Measurements from ENCODE around the gene TMEM63C.
A peak's percentile ranks its signal among the peaks of the same experiment; 100 is the strongest.

Gene TMEM63C

DNA sequence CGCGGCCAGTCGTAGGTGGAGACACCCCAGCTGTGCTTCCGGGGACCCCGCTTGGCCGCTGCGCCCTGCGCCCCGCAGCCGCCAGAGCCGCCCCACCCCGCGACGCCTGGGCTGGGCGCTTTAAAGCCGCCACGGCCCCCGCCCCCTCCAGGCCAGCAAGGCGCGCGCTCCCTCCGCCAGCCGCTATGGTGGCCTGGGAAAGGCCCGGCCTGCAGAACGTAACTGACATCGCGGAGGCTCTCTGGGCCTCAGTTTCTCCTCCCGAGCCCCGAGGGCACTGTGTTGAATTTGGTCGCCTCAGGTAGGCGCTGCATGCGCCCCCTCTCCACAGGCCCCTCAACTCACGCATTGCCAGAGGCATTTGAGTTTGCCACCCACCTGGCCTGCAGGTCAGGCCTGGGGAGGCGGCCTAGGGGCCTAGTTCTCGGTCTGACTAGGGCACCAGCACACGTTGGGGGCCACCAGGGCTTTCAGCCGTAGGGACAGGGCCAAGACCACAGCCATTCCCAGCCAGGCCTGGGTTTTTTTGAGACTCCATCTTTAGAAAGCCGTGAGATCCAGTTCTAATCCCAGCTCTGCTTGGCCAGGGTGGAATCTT, 89.6 kb downstream of the TMEM63C start, which contains the start of gene NGB:
Gene NGB (minus strand): TSS at position 94 of the 598 bp plus-strand sequence. CDS start 269 bp downstream, outside the sequence.
- Histone ChIP-seq H3K9me3 (ENCODE audit: control extremely low read depth in 1 of 5, control insufficient read depth in 4 of 5, insufficient read depth in 2 of 5, low read depth in 1 of 5, low read length in 4 of 5) (peaks cover 0 to 7% (median 3%) of the 10 kb centered on the region in 5 experiments), H3K27ac (ENCODE audit: insufficient read depth in 1 of 2, low read depth in 1 of 2, low read length in 2 of 2, poor library complexity in 1 of 2, severe bottlenecking in 2 of 2) (no peak within 1 kb of the TSS), H3K4me1 (ENCODE audit: control extremely low read depth in 1 of 4, control insufficient read depth in 4 of 4, insufficient read depth in 4 of 4, low read length in 3 of 4) (peaks cover 0 to 23% (median 16%) of the 10 kb centered on the region in 4 experiments), H3K36me3 (ENCODE audit: control insufficient read depth in 4 of 4, insufficient read depth in 4 of 4, low read length in 3 of 4) (no peaks in the 10 kb centered on the region), H3K27me3 (replicated peaks in 2 of 5; ENCODE audit: control insufficient read depth in 4 of 5, insufficient read depth in 5 of 5, low read length in 4 of 5) (peaks cover 0 to 56% (median 19%) of the 10 kb centered on the region in 5 experiments), H3K4me3 (ENCODE audit: control insufficient read depth in 1 of 7, extremely low read depth in 1 of 7, insufficient read depth in 4 of 7, low read depth in 2 of 7, low read length in 6 of 7) (peak within 1 kb of the TSS in 4 of 7 experiments; percentile 20 to 46 (median 38))
- CTCF ChIA-PET, result interaction anchor here (0.8 kb wide), 1 partner anchor 30 kb away, joined by 3 read pairs; no protein-coding TSS in a partner anchor
- WGBS (ENCODE audit: insufficient coverage), result 18% methylated on average over 37 of the region's 38 CpGs
- POLR2A ChIA-PET, result no interaction called here
- peak in 2 of 3 donors; percentile 6 to 8 for DNase-seq

DNA sequence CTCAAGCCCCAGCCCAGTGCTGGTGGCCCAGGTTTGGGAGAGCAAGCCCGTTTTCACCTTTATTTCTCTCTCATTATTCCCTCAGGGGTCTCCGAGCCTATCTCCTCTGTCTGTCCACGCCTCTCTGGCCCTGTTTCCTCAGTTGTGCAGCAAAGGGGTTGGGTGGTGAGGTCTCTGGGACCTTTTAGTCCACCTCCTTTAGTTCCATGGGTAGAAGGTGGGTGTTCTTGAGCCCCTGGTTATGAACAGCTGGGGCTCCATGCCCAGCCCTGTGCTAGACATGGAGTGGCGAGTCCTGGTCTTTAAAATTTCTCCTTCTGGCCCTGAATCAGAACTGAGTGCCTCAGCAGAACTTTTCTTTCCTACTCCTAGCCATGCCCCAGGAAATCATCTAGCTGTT, 90.7 kb downstream of the TMEM63C start:
- Histone ChIP-seq H3K27ac (ENCODE audit: insufficient read depth in 1 of 2, low read depth in 1 of 2, low read length in 2 of 2, poor library complexity in 1 of 2, severe bottlenecking in 2 of 2) (no peak overlapping the region), H3K4me3 (ENCODE audit: control insufficient read depth in 1 of 7, extremely low read depth in 1 of 7, insufficient read depth in 4 of 7, low read depth in 2 of 7, low read length in 6 of 7) (no peak overlapping the region), H3K36me3 (ENCODE audit: control insufficient read depth in 4 of 4, insufficient read depth in 4 of 4, low read length in 3 of 4) (peaks cover 0 to 3% (median 0%) of the 10 kb centered on the region in 4 experiments), H3K9me3 (ENCODE audit: control extremely low read depth in 1 of 5, control insufficient read depth in 4 of 5, insufficient read depth in 2 of 5, low read depth in 1 of 5, low read length in 4 of 5) (peaks cover 0 to 7% (median 3%) of the 10 kb centered on the region in 5 experiments), H3K4me1 (ENCODE audit: control extremely low read depth in 1 of 4, control insufficient read depth in 4 of 4, insufficient read depth in 4 of 4, low read length in 3 of 4) (peaks cover 0 to 23% (median 16%) of the 10 kb centered on the region in 4 experiments), H3K27me3 (replicated peaks in 2 of 5; ENCODE audit: control insufficient read depth in 4 of 5, insufficient read depth in 5 of 5, low read length in 4 of 5) (peaks cover 0 to 56% (median 19%) of the 10 kb centered on the region in 5 experiments)
- WGBS (ENCODE audit: insufficient coverage), result 100% methylated on average over 1 of the region's 4 CpGs
- CTCF ChIA-PET, result interaction anchor here (0.9 kb wide), 1 partner anchor 25 kb away, joined by 4 read pairs; no protein-coding TSS in a partner anchor
- POLR2A ChIA-PET, result no interaction called here
- no peak for DNase-seq

DNA sequence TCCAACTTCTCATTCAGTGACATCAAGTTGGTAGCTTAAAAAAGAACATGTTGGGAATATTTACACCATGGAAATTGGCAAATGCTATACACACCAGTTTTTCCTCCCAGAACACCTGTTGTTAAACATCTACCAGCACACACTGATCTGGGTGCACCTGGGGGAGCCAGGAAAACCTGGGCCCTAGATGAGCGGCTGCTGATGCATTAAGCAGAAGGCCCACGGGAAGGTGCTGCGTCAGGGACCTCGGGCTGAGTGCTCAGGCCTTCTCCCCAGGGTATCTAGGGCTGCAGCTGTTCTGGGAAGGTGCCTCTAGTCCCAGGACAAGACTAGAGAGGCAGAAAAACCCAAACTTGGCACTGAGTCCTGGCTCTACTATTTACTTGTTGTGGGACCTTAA, 92.2 kb downstream of the TMEM63C start:
- 83% methylated on average over 4 of the region's 4 CpGs for WGBS (ENCODE audit: insufficient coverage)
- Histone ChIP-seq H3K27me3 (replicated peaks in 2 of 5; ENCODE audit: control insufficient read depth in 4 of 5, insufficient read depth in 5 of 5, low read length in 4 of 5) (peaks cover 0 to 44% (median 13%) of the 10 kb centered on the region in 5 experiments), H3K4me3 (ENCODE audit: control insufficient read depth in 1 of 7, extremely low read depth in 1 of 7, insufficient read depth in 4 of 7, low read depth in 2 of 7, low read length in 6 of 7) (no peak overlapping the region), H3K36me3 (ENCODE audit: control insufficient read depth in 4 of 4, insufficient read depth in 4 of 4, low read length in 3 of 4) (peaks cover 0 to 8% (median 3%) of the 10 kb centered on the region in 4 experiments), H3K9me3 (ENCODE audit: control extremely low read depth in 1 of 5, control insufficient read depth in 4 of 5, insufficient read depth in 2 of 5, low read depth in 1 of 5, low read length in 4 of 5) (no peaks in the 10 kb centered on the region), H3K27ac (ENCODE audit: insufficient read depth in 1 of 2, low read depth in 1 of 2, low read length in 2 of 2, poor library complexity in 1 of 2, severe bottlenecking in 2 of 2) (no peak overlapping the region), H3K4me1 (ENCODE audit: control extremely low read depth in 1 of 4, control insufficient read depth in 4 of 4, insufficient read depth in 4 of 4, low read length in 3 of 4) (peaks cover 0 to 23% (median 16%) of the 10 kb centered on the region in 4 experiments)
- ChIA-PET CTCF (interaction anchor here (0.6 to 2.9 kb wide), 3 partner anchors 8 to 116 kb away, joined by 3 to 8 read pairs (median 3); no protein-coding TSS in a partner anchor), POLR2A (interaction anchor here (0.5 kb wide), 1 partner anchor 418 kb away, joined by 4 read pairs; no protein-coding TSS in a partner anchor)
- no peak for DNase-seq

DNA sequence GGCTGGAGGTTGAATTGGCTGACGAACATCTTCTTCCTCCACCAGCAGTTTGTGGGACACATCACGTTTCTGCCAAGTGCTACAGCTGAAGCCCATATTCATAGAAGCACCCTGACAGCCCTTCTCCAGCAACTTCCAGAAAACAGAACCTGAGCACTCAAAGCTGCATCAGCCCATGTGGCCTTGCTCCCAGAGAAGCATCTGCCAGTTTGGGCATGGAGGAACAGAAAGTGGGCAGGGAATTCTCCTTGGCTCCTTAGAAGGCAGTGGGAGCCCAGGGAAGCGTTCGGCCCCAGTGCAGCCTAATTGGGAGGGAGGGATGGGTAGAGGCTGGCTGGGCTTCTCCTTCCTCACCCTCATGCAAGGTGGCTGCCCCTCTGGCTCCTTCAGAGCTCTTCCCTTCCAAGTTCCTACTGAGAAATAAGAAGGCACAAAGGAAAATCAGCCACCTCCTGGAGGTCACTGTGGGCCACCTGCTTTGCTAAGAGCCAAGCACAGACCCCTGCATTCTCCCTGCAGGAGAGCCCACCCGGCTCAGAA, 93.5 kb downstream of the TMEM63C start:
- no peak for DNase-seq
- peaks cover 0 to 13% (median 8%) of the 10 kb centered on the region in 4 experiments for H3K36me3 ChIP-seq (ENCODE audit: control insufficient read depth in 4 of 4, insufficient read depth in 4 of 4, low read length in 3 of 4)
- peaks cover 0 to 14% (median 12%) of the 10 kb centered on the region in 4 experiments for H3K4me1 ChIP-seq (ENCODE audit: control extremely low read depth in 1 of 4, control insufficient read depth in 4 of 4, insufficient read depth in 4 of 4, low read length in 3 of 4)
- 83% methylated on average over 2 of the region's 5 CpGs for WGBS (ENCODE audit: insufficient coverage)
- H3K27me3 ChIP-seq (replicated peaks in 2 of 5; ENCODE audit: control insufficient read depth in 4 of 5, insufficient read depth in 5 of 5, low read length in 4 of 5), result peaks cover 0 to 32% (median 8%) of the 10 kb centered on the region in 5 experiments
- H3K4me3 ChIP-seq (ENCODE audit: control insufficient read depth in 1 of 7, extremely low read depth in 1 of 7, insufficient read depth in 4 of 7, low read depth in 2 of 7, low read length in 6 of 7), result no peak overlapping the region
- no peaks in the 10 kb centered on the region for H3K9me3 ChIP-seq (ENCODE audit: control extremely low read depth in 1 of 5, control insufficient read depth in 4 of 5, insufficient read depth in 2 of 5, low read depth in 1 of 5, low read length in 4 of 5)
- ChIA-PET CTCF (interaction anchor here (0.9 to 2.9 kb wide), 2 partner anchors 9 to 41 kb away, joined by 3 to 8 read pairs; no protein-coding TSS in a partner anchor), POLR2A (no interaction called here)
- no peak overlapping the region for H3K27ac ChIP-seq (ENCODE audit: insufficient read depth in 1 of 2, low read depth in 1 of 2, low read length in 2 of 2, poor library complexity in 1 of 2, severe bottlenecking in 2 of 2)

DNA sequence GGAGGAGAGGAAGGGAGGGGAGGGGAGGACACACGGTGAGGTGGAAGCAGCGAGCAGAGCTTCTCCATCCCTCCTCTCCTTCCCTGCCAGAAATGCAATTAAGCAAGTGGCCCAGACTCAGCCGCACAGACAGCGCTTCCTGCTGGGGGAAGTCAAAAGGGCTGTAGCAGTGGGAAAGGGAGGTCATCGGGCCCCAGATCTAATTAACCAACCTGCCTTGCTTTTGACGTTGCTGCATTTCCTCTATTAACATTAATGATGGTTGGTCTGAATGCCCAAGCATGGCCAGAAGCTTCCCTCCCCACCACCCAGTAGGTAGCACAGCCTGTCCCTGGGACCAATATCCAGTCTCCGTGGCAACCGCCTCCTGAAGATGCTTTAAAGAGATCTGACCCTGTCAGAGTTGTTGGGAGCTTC, 94.0 kb downstream of the TMEM63C start:
- Histone ChIP-seq H3K4me1 (ENCODE audit: control extremely low read depth in 1 of 4, control insufficient read depth in 4 of 4, insufficient read depth in 4 of 4, low read length in 3 of 4) (peaks cover 0 to 9% (median 8%) of the 10 kb centered on the region in 4 experiments), H3K9me3 (ENCODE audit: control extremely low read depth in 1 of 5, control insufficient read depth in 4 of 5, insufficient read depth in 2 of 5, low read depth in 1 of 5, low read length in 4 of 5) (no peaks in the 10 kb centered on the region), H3K4me3 (ENCODE audit: control insufficient read depth in 1 of 7, extremely low read depth in 1 of 7, insufficient read depth in 4 of 7, low read depth in 2 of 7, low read length in 6 of 7) (no peak overlapping the region), H3K36me3 (ENCODE audit: control insufficient read depth in 4 of 4, insufficient read depth in 4 of 4, low read length in 3 of 4) (peaks cover 0 to 16% (median 9%) of the 10 kb centered on the region in 4 experiments), H3K27ac (ENCODE audit: insufficient read depth in 1 of 2, low read depth in 1 of 2, low read length in 2 of 2, poor library complexity in 1 of 2, severe bottlenecking in 2 of 2) (no peak overlapping the region), H3K27me3 (replicated peaks in 2 of 5; ENCODE audit: control insufficient read depth in 4 of 5, insufficient read depth in 5 of 5, low read length in 4 of 5) (peaks cover 0 to 27% (median 8%) of the 10 kb centered on the region in 5 experiments)
- POLR2A ChIA-PET, result no interaction called here
- no peak for DNase-seq
- CTCF ChIA-PET, result interaction anchor here (0.9 to 2.9 kb wide), 2 partner anchors 9 to 40 kb away, joined by 3 to 8 read pairs; no protein-coding TSS in a partner anchor
- 93% methylated on average over 2 of the region's 8 CpGs for WGBS (ENCODE audit: insufficient coverage)

DNA sequence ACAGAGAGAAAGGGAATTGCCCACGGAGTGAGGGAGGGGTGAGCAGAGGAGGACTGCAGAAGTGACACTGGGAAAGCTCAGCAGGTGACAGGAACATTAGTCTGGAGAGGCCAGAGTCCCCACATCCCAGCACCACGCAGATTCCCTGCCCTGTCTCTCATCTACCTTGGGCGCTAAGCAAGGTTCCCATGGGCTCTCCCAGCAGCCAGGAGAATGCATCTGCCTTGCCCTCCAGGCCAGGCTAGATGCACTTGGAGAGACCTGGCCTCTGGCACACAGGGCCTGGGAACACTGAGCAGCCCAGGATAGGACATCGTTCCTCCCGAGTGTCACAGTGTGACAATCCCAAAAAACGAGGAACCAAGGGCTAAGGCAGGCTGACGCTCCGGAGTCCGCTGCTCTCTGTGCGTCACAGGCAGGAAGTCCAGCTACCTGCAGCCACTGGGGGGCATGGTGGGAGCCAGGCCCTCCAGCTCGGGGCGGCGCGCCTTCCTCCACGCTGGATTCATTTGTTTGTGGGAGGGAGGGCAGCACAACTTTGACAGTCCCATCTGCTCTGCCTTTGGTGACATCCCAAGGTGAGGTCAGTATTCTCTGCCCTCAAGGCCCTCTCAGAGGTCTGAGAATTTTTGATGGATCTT, 94.8 kb downstream of the TMEM63C start:
- H3K4me1 ChIP-seq (ENCODE audit: control extremely low read depth in 1 of 4, control insufficient read depth in 4 of 4, insufficient read depth in 4 of 4, low read length in 3 of 4), result peaks cover 0 to under 1% (median under 1%) of the 10 kb centered on the region in 4 experiments
- H3K27ac ChIP-seq (ENCODE audit: insufficient read depth in 1 of 2, low read depth in 1 of 2, low read length in 2 of 2, poor library complexity in 1 of 2, severe bottlenecking in 2 of 2), result no peak overlapping the region
- peaks cover 0 to 19% (median 5%) of the 10 kb centered on the region in 5 experiments for H3K27me3 ChIP-seq (replicated peaks in 2 of 5; ENCODE audit: control insufficient read depth in 4 of 5, insufficient read depth in 5 of 5, low read length in 4 of 5)
- no peaks in the 10 kb centered on the region for H3K9me3 ChIP-seq (ENCODE audit: control extremely low read depth in 1 of 5, control insufficient read depth in 4 of 5, insufficient read depth in 2 of 5, low read depth in 1 of 5, low read length in 4 of 5)
- WGBS (ENCODE audit: insufficient coverage), result 88% methylated on average over 10 of the region's 15 CpGs
- ChIA-PET CTCF (interaction anchor here (1.3 to 2.9 kb wide), 3 partner anchors 10 to 90 kb away, joined by 4 to 8 read pairs (median 4); no protein-coding TSS in a partner anchor), POLR2A (no interaction called here)
- DNase-seq, result no peak
- no peak overlapping the region for H3K4me3 ChIP-seq (ENCODE audit: control insufficient read depth in 1 of 7, extremely low read depth in 1 of 7, insufficient read depth in 4 of 7, low read depth in 2 of 7, low read length in 6 of 7)
- peaks cover 0 to 16% (median 9%) of the 10 kb centered on the region in 4 experiments for H3K36me3 ChIP-seq (ENCODE audit: control insufficient read depth in 4 of 4, insufficient read depth in 4 of 4, low read length in 3 of 4)

All from common myeloid progenitor, CD34-positive (primary cell).